ENCODE measurements around the gene CLTCL1.
"Not testable (repeated sequence)": the region's sequence is repeated elsewhere in the genome, so short reads cannot be mapped to it uniquely, and the experiment has no call there.

Gene CLTCL1

DNA sequence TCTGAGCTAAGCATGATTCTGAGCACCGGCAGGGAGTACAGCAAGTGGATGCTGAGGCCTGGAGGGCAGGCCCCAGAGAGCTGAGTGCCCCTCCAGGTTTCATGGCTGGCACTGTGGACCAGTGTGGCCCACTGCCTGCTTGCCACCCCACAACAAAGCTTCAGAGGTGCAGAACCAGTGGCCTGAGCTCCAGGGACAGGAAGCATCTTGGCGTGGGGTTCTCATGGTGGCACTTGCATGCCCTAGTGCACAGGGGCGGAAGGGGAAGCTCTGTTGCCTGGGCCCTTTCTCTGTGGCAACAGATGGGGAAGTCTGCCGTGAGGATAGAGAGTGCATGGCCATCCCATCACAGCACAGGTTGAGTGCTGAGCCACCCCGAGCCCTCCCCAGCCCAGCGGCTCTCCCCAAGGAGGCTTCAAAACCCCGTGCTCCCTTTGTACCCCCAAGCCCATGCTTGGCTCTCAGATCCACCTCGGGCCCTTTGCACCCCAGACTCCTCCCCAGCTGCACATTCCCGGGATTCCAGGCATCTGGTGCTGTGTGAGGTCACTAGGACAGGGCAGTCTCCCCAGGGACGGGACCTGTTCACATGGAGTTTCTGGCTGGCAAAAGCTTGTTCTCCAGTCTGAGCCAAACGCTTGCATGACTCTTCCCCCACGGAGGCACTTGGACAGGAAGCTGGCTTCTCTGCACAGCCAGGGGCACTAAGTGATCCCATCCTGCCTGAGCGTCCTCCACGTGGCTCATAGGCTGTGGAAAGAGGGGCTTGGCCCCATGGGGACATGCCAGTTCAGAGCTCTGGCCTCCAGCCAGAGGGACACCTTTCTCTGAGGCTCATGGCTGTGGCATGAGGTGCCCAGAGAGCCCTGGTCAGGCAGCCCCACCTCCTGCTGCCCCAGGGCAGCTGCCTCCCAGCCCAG, 117.2 kb downstream of the CLTCL1 start:
- peak; percentile 38 for DNase-seq

DNA sequence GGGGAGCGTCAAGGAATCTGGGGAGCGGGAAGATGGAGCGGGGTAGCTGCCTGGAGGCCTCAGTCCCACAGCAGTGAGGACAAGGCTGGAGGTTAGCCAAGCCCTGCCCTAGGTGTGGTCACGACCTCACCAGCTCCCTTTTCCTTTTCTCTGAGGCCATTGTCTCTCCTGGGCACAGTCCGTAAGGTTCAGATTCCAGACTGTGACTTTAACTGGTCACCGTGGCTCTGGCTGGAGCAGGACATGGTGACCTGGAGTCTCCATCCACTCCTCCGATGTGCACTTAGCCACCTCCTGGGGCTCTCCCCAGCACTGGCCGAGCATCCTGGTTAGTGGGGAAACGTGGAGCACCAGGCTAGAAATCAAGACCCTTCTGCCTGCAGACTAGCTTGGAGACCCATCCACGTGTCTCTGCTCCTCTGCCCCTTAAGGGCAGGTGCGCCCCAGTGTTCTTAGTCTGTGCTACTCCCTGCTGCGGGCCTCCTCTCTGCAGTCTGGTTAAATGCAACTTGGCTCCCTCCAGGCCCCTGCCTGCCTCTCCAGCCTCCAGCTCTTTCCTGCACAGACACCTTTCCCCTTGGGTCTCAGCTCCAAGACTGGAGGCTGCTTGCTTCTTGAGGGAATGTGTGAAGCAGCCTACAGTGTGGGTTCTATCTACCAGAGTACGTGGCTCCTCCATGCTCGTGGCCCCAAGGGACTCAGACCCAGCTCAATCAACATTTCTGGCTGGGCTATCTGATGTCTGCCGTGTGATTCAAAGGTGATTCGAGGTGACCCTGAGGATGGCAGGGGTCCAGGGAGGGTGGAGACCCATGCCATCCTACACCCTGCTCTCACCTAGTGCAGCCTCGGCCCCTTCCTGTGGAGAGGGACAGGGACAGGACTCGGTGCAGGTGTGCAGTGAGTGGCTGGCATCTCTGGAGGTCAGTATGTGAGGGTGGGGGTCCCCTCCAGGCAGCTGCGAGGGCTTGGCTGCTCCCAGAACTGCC, 118.2 kb downstream of the CLTCL1 start:
- no peak for DNase-seq

DNA sequence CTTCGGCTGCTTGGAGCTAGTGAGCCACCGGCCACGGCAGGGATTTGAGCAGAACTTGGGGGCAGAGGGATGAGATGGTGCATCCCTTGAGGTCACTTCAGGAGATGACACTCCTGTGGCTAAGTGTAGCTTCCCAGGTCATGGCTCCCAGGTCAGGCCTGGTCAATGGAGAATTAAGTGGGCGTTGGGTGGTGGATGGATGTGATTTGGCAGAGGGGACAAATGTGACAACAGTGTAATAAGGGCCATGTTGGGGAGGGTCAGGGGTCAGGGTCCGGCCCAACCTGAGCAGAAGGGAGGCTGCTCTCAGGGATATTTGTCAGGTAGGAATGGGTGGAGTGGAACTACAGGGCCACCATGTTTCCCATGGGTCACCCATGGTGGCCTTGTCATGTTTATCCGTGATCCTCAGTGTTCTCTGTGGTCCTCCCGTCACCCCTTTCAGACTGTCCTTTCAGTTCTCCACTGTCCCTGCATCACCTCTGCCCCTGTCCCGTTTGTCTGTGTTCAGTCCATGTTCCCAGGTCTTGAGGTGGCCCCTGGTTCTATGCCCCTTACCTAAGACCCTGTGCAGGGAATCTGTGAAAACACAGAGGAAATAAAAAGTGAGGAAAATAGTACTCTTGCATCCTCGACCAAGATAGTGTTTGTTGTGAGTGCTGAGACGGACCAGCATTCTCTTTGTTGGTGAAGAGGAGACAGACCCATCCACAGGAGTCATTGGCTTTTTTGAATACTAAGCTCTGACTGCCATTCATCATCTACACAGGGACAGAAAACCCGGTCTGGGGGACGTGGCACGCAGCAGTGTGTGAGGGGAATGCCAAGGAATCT, 119.1 kb downstream of the CLTCL1 start:
- DNase-seq = no peak

DNA sequence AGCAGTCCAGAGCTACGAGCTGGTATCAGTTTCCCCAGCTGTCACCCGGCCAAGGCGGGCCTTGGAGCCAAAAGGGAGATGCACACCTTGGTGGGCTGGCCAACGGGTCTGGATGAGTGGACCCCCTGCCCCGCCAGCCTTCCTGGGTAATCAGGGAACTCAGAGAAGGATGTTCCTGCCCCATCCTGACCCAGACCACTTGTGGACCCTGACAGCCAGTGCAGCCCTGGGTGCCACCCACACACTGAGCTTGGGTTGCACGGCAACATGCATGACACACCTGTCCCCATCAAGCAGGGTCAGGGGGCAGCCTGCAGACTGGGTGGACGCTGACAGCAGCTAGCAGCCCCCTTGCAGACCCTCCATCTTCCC, 121.6 kb downstream of the CLTCL1 start:
- no peak for DNase-seq

DNA sequence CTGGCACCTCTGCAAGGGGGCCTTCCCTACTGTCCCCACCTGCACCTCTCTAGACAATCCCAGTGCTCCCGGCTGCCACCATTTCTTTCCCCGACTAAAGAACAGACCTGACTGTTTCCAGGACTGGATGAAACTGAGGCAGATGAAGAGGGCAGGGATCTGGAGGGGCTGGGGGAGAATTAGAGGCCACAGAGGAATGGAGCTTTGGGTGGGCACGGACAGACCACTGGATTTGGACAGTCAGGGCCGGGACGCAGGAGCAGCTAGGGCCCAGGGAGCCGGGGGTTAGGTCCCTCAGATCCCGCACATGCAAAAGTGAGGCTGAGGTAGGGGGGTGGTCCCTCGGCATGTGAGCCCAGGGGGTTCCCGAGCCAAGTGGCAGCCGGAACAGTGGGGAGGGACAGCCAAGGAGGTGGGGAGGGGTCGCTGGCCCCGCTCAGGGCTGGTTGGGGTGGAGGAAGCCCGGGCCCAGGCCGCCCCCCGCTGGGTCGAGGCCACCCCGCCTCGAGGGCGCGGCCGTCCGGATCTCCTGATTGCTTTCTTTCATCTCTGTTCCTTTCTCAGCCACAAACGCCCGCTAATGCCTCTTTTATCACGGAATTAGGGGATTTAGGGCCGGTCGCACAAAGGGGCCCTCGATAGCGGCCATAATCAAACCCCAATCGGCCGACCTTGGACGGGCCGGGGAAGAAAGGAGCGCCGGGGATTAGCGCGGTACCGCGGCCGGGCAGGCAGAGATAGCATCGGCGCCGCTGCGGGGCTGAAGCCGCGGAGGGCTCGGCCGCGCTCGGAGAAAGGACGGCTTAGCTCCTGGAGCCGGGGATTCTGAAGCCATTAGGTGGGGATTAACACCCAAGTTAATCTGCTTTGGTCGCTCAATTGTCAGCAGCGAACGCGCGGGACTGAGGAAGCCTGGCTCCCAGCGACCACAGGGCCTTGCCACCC, 122.2 kb downstream of the CLTCL1 start:
- no peak for DNase-seq

DNA sequence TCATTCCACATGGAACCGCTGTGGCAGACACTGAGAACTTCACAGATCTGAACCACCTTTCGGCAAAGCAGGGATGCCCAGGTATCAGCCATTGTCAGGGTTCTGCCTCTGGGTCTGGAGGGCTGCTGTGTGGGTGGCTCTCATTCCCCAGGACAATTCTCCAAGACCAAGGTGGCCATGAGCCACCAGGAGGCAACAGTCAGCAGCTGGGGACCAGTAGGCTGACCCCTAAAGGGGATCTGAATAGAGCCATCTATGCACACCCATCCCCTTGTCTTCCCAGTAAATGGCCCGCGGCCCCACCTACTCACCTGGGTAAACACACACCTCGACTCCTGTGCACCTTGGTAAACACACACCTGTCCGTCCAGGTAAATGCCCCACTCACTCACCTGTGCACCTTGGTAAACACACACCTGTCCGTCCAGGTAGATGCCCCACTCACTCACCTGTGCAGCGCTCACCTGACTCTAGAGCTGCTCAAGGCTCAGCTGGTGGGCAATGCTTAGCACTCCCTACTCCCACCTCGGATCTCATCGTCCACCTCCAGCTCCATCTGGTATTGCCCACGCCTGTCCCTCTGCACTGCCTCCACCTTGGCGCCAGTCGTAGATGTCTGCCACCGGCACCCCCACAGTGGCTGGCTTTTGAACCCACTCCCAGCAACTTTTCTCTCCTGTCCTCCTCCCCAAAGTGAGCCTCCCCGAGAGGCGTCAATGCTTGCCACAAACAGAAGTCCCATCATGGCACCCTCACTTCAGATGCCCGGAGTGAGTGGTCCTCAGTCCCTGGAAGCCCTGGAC, 123.2 kb downstream of the CLTCL1 start:
- DNase-seq = no peak

DNA sequence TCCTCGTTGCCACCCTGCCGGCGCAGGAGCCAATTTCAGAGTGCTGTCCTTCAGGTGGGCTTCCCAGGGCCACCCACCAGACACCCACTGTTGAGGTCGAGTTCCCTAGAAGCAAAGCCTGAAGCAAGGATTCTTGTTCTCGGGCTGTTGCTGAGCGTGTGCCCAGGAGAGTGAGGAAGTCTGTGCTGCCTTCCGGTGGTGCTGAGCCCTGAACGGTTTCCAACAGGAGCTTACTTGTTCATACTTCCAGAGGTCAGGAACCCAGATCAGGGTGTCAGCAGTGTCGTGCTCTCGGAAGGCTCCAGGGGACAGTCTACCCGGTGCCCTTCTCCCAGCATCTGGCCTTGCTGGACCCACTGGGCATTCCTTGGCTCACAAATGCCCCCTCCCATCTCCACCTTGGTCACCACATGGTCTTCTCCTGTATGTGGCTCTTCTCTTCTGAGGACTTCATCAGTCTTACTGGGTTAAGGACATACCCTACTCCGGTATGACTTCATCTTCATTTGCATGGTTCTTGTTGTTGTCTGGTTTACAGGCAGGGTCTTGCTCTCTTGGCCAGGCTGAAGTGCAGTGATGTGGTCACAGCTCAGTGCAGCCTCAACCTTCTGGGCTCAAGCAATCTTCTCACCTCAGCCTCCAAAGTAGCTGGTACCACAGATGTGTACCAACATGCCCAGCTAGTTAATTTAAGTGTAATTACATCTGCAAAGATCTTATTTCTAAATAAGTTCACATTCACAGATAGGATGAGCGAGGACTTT, 124.2 kb downstream of the CLTCL1 start:
- DNase-seq = no peak

DNA sequence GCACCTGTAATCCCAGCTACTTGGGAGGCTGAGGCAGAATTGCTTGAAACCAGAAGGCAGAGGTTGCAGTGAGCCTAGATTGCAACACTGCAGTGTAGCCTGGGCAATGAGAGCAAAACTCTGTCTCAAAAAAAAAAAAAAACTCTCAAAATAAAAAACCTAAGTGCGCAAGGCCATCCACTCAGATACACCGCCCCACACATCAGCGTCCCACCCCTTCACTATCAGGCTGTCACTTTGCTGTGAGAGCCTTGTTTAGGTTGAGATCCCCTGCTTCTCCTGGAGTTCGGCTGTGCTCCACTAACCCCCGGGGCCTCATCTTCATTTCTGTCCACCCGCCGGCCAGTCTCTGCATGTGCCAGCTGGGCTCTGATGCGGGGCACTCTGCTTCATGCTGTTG, 125.1 kb downstream of the CLTCL1 start:
- DNase-seq = no peak

DNA sequence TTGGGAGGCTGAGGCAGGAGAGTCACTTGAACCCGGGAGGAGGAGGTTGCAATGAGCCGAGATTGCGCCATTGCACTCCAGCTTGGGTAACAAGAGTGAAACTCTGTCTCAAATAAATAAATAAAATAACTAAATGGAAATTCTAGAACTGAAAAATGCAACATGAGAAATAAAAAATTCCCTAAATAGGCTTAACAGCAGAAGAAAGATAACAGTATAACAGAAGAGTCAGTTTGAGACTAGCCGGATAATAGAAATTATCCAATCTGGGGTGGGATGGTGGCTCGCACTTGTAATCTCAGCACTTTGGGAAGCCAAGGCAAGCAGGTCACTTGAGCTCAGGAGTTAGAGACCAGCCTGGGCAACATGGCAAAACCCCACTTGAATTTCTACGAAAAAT, 127.1 kb downstream of the CLTCL1 start:
- no peak for DNase-seq

DNA sequence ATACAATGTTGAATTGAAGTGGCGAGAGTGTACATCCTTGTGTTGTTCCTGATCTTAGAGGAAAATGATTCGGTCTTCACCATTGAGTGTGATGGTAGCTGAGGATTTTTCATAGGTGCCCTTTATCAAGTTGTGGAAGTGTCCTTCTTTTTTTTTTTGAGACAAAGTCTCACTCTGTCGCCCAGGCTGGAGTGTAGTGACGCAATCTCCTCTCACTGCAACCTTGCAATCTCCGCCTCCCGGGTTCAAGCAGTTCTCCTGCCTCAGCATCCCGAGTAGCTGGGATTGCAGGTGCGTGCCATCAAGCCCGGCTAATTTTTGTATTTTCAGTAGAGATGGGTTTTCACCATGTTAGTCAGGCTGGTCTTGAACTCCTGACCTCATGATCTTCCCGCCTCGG, 132.9 kb downstream of the CLTCL1 start:
- DNase-seq = not testable (repeated sequence)

DNA sequence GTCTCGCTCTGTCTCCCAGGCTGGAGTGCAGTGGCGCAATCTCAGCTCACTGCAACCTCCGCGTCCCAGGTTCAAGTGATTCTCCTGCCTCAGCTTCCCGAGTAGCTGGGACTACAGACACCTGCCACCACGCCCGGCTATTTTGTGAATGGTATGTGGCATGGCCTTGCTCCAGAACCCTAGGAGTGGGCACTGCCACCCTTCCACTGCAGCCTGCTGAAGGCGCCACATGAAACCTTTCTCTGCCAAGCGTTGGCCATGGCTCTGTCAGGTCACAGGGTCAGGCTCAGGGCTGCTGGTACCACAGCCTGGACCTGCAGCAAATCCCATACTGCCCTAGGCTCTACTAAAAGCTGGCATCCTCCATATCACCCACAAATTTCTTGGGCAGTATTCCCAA, 135.4 kb downstream of the CLTCL1 start:
- not testable (repeated sequence) for DNase-seq

DNA sequence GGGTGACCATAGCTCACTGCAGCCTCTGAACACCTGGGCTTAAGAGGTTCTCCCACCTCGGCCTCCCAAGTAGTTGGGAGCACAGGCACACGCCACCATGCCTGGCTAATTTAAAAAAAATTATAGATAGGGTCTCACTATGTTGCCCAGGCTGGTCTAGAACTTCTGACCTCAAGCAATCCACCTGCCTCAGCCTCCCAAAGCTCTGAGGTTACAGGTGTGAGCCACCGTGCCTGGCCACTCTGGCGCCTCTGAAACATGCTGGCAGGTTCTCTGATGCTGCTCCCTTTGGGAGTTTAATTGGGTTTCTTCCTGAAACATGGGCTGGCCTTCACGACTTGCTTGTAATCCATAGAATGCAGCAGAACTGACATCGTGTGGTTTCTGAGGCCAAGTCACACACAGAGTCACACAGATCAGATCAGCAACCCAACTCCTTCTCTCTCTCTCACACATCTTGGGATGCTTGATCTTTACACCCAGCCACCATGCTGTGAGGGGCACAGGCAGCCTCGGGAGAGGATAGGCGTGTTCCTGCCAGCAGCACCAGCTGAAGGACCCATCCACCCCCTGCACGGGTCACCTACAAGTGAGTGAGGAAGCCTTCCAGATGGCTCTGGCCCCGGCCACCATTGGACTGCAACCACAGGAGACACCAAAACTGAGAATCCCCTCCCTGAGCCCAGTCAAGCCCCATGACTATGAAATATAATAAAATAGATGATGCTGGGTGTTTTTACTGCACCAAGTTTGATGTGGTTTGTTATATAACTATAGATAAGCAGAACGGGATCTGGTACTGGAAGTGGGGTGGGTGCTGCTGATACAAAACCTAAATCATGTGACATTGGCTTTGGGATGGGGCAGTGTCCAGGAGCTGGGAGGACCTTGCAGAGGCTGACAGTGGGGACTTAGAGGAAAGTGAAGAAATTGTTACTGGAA, 138.3 kb downstream of the CLTCL1 start:
- DNase-seq = no peak

DNA sequence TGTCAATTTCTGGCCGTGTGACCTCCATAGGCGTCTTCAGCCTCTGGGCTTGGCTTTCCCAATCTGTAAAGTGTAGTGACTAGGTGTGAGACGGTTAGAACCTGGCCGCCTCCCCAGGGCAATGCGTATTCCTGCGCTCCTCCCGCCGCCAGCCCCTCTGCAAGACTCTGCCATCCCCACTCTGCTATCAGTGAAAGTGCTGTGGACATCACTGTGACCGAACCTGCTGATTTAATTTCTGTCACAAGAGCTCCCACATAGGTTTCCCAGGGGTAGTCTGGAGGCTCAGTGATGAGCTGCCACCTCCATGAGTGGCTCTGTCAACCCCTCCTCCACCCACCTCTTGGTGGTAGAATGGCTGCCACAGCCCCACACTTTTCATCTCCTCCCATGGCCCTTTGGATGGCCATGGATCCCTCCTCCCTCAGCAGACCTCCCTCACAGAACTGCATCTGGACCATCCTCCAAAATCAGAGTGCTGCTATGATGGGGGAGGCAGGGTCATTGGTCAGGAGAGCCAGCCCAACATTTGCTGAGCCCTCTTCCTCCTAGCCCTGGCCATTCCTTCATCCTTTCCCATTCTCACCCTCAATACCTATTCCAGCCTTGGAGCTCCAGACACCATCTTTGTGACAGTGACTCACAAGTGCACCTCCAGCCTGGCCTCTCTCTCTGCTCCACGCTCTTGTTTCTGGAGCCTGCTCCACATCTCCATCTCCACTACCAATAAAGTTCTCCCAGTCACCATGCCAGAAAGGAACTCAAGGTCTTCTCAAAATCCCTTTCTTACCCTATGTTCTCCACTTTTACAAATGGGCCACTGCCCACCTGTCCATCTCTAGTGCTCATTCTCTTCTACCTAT, 140.0 kb downstream of the CLTCL1 start:
- no peak for DNase-seq

DNA sequence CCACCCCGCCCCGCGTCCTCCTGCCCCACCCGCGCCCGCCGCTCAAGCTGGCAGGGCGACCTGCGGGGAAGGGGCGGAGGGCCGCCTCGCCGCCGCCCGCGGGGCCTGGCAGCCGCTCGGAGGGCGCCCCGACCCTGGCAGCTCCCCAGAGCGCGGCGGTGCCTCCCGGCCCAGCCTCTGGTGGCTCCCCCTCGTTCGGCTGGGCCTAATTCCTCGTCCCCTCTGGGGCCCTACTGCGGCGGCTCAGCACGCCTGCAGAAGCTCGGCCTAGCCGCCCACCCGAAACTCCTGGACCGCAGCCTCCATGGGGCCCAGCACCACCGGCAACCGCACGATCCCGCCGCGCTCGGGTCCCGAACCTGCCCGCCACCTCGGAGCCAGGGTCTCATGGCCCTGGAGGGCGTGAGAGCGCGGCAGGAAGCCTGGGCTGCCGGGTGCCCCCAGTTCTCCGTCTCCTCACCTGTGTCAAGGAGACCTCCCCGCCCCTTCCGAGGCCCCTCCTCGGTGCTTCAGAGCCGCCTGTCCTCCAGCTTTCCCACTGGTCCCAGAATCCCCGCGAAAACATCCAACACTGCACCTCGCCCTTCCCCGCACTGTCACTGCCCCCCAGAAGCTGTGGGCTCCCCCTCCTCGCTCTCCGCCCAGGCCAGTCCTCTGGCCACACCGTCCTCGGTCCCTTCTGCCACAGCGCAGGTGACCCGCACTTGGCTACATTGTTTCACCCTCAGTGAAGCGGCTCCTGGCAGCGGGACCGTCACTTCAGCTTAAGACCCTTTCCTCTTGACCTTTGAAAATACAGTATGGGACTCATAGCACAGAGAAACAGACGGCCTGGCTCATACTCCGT, 140.8 kb downstream of the CLTCL1 start:
- DNase-seq = no peak

DNA sequence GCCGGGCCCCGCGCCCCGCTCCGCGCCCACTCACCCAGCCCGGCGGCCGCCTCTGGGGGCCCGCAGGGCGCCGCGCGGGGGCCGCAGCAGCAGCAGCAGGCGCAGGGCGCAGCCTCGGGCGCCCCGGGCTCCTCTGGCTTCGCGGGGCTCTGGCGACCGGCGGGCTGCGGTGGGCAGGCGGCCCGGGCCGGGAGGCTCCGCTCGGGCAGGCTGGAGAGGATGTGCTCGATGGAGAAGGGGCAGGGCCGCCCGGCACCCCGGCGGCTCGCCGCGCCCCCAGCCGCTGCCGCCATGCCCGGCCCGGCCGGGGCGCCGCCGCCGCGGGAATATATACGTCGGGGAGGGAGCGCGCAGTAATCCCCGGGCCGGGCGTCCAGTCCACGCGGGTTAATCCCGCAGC, 141.5 kb downstream of the CLTCL1 start, which contains the start of gene GSC2:
GSC2 (minus strand) TSS at position 302 of the 400 bp plus-strand sequence; CDS start at position 293, 9 bp downstream.
- DNase-seq = no peak

DNA sequence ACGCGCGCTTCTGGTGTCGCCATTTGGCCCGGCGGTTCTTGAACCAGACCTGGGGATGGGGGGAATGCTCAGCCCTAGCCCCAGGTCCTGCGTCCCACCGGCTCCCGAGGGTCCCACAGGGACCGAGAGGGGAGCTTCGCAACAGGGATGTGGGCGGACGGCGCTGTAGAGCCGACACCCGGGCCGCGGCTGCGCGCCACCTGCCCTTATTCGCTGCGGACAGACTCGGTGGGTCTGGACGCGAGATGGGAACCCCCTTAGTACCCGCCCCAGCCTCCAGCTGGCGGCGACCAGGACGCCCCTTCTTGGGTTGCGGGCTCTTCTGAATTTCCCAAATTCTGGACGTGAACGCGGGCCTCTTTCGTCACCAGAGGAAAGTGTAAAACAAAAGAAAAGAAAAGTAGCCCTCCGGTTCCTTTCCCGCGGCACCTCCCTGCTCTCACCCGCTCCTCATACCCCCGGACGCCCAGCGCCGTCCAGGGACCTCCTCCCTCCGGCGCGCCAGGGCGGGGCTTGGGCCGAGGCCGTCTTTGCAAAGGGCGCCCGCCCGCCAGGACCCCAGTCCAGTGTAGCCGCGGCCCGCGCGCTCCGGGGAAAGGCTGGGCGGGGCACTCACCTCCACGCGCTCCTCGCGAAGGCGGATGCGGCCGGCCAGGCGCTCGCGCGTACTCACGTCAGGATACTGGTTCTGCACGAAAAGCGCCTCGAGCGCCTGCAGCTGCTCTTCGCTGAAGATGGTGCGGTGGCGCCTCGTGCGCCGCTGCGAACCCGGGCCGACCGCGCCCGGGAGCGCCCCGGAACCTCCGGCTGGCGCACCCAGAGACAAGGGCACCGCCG, 142.3 kb downstream of the CLTCL1 start:
- no peak for DNase-seq
